GM12872 (cell line): ENCODE measurements around the gene ECE1.

Source experiments
- TF ChIP-seq, protein P1 (sequence below): IDR thresholded peaks from 3 replicates; pipeline ENCODE4 v1.5.1; 2011; ENCODE audit warnings: low read depth, mild to moderate bottlenecking, low read length, moderate library complexity; ENCODE audit not compliant: insufficient read depth

The ECE1 gene

GRCh38 chr1:21175670-21176581 lies 114.3 kb downstream of the ECE1 start:
- TF ChIP-seq, protein P1, sequence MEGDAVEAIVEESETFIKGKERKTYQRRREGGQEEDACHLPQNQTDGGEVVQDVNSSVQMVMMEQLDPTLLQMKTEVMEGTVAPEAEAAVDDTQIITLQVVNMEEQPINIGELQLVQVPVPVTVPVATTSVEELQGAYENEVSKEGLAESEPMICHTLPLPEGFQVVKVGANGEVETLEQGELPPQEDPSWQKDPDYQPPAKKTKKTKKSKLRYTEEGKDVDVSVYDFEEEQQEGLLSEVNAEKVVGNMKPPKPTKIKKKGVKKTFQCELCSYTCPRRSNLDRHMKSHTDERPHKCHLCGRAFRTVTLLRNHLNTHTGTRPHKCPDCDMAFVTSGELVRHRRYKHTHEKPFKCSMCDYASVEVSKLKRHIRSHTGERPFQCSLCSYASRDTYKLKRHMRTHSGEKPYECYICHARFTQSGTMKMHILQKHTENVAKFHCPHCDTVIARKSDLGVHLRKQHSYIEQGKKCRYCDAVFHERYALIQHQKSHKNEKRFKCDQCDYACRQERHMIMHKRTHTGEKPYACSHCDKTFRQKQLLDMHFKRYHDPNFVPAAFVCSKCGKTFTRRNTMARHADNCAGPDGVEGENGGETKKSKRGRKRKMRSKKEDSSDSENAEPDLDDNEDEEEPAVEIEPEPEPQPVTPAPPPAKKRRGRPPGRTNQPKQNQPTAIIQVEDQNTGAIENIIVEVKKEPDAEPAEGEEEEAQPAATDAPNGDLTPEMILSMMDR = no peak

DNA sequence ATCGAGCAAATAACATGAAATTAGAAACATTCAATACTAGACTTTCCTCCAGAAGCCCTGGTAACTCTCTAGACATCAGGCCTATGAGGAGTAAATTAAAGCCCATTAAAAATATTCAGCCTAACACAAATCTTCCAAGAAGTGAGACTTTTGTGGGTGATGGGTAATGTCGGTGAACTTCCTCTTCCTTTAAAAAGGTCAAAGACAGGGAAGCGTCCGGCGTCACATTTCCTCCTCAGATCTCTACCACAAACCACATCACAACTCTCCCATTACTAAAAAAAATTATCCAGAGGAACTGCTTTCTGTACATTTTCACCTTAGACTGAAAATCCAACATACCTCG lies 115.0 kb downstream of the ECE1 start:
- TF ChIP-seq, protein P1 = no peak

DNA sequence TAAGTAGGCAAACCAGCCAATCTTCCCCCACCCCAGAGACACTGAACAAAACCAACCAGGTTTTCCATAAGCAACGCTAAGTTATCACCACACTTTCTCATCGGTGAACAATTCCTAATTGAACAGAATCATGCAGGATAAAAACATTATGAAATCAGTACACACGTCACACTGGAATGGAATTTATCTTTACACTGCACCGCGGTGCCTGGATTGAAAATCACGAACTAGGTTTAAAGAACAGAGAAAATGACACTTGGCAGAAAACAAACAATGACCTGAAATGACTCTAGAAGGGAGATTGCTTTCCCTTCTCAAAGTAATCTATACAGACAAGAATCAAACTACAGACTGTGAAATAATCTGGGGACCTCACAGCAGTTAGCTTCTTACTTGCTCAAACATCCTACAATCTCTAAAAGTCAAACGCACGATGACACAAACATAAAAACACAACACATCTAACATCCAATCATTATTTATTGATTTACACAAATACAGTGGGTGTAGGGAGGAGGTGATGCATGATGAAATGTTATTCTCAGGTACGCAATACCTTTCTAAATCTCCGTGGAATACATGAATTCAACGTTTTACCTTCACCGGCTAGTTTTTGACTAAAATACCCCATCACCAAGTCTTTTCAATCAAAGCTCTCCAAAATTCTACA lies 115.5 kb downstream of the ECE1 start:
- TF ChIP-seq, protein P1 = no peak

DNA sequence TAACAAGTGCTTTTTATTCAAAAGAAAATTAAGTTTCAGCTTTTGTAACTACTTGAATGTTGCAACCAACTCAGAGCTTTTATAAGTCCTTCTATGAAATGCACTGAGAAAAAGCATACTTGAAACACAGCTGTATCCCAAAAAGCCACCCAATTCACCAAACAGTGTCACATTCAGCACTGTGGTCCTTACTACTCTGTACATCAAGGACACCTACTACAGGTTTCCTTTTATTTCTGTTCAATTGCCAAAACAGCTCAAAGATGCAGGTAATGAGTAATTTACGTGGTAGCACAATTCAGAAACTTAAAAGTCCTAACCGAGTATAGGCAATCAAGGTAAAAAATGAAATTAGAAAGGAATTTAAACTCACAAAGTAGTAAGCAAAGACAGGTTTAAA lies 116.0 kb downstream of the ECE1 start:
- TF ChIP-seq, protein P1 = no peak

DNA sequence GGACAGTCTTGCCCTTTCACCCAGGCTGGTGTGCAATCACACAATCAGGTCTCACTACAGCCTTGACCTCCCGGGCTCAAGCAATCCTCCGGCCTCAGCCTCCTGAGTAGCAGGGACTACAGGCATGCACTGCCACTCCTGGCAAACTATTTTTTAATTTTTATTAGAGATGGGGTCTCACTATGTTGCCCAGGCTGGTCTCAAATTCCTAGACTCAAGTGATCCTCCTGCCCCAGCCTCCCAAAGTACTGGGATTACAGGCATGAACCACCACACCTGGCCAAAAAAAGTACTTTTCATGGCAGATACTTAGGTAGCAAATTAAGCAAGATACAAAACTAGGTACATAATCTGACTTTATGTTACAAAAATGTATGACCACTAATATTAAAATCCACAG lies 121.8 kb downstream of the ECE1 start:
- TF ChIP-seq, protein P1 = no peak
